ENCODE data around the gene OLIG2.

The OLIG2 gene

GRCh38 chr21:33024201-33025103 is 1.3 kb upstream of the OLIG2 start:
- DNase-seq (ENCODE audit: extremely low read depth, low read depth), result no peak
- TF ChIP-seq CTCF (IDR thresholded peaks at IDR 0.05; ENCODE audit: low read depth, low read length), result no peak

GRCh38 chr21:33025106-33025488 is 638 bp upstream of the OLIG2 start:
- no peak for TF ChIP-seq CTCF (IDR thresholded peaks at IDR 0.05; ENCODE audit: low read depth, low read length)
- DNase-seq (ENCODE audit: extremely low read depth, low read depth), result no peak

GRCh38 chr21:33026443-33026858 is 716 bp downstream of the OLIG2 start:
- DNase-seq (ENCODE audit: extremely low read depth, low read depth), result no peak
- no peak for TF ChIP-seq CTCF (IDR thresholded peaks at IDR 0.05; ENCODE audit: low read depth, low read length)

GRCh38 chr21:33026878-33027400 is 1.2 kb downstream of the OLIG2 start:
- TF ChIP-seq CTCF (IDR thresholded peaks at IDR 0.05; ENCODE audit: low read depth, low read length), result no peak
- no peak for DNase-seq (ENCODE audit: extremely low read depth, low read depth)

- DNase-seq (ENCODE audit: extremely low read depth, low read depth), result no peak
- TF ChIP-seq CTCF (IDR thresholded peaks at IDR 0.05; ENCODE audit: low read depth, low read length), result no peak
These were observed 1.9 kb downstream of the OLIG2 start for GRCh38 chr21:33027401-33028286.

GRCh38 chr21:33028287-33028670 is 2.5 kb downstream of the OLIG2 start:
- no peak for DNase-seq (ENCODE audit: extremely low read depth, low read depth)
- no peak for TF ChIP-seq CTCF (IDR thresholded peaks at IDR 0.05; ENCODE audit: low read depth, low read length)

All from AG09319 (cell line).